PFSK-1 (cell line): ENCODE measurements around the gene RYR3.

ENCODE experiments used
- FOXP2 ChIP-seq: optimal IDR thresholded peaks from 2 replicates; pipeline ENCODE3; 2011; ENCODE audit warnings: borderline replicate concordance, control low read depth, inconsistent platforms; ENCODE audit not compliant: insufficient read depth; ENCODE audit errors: extremely low read length, extremely low read depth
- POLR2AphosphoS5 ChIP-seq: IDR thresholded peaks from 2 replicates; pipeline ENCODE4 v1.6.1; 2012; ENCODE audit warnings: low read depth, mild to moderate bottlenecking, control low read depth, low read length, moderate library complexity
- SIN3A ChIP-seq: IDR thresholded peaks from 2 replicates; pipeline ENCODE4 v1.6.1; 2012; ENCODE audit warnings: mild to moderate bottlenecking, low read length, moderate library complexity, borderline replicate concordance; ENCODE audit not compliant: insufficient read depth
- TAF1 ChIP-seq: IDR thresholded peaks from 2 replicates; pipeline ENCODE4 v1.6.1; 2012; ENCODE audit warnings: low read length, control low read depth, borderline replicate concordance; ENCODE audit not compliant: insufficient read depth
- TF ChIP-seq, protein P1 (sequence below), 2 experiments: IDR thresholded peaks; 2 replicates each; pipeline versions ENCODE4 v1.6.1 to v1.8.0; 2011 to 2012; ENCODE audit warnings: low read depth in 2 of 2, low read length in 2 of 2, control low read depth in 1 of 2, inconsistent platforms in 1 of 2, mild to moderate bottlenecking in 1 of 2, moderate library complexity in 1 of 2; ENCODE audit not compliant: insufficient read depth in 1 of 2

Gene RYR3

DNA sequence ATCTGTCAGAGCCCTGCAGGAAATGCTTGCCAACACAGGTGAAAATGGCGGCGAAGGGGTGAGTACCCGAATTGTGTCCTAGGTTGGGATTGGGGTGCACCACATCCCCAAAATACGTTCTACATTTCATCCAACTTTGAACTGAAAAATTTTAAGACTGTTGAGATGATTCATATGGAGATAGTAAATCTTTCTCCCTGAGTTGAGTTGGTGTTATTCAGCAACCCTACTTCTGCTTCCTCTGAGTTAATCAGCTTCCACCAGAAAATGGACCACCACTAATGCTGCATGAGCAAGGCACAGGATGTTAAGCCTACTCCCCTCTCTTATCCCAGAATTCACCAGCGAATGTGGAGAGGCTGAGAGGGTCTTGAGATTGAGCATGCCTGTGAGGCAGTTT is 192.9 kb downstream of the RYR3 start:
- TF ChIP-seq POLR2AphosphoS5 (no peak), TAF1 (no peak), SIN3A (no peak), FOXP2 (no peak)
- TF ChIP-seq, protein P1, sequence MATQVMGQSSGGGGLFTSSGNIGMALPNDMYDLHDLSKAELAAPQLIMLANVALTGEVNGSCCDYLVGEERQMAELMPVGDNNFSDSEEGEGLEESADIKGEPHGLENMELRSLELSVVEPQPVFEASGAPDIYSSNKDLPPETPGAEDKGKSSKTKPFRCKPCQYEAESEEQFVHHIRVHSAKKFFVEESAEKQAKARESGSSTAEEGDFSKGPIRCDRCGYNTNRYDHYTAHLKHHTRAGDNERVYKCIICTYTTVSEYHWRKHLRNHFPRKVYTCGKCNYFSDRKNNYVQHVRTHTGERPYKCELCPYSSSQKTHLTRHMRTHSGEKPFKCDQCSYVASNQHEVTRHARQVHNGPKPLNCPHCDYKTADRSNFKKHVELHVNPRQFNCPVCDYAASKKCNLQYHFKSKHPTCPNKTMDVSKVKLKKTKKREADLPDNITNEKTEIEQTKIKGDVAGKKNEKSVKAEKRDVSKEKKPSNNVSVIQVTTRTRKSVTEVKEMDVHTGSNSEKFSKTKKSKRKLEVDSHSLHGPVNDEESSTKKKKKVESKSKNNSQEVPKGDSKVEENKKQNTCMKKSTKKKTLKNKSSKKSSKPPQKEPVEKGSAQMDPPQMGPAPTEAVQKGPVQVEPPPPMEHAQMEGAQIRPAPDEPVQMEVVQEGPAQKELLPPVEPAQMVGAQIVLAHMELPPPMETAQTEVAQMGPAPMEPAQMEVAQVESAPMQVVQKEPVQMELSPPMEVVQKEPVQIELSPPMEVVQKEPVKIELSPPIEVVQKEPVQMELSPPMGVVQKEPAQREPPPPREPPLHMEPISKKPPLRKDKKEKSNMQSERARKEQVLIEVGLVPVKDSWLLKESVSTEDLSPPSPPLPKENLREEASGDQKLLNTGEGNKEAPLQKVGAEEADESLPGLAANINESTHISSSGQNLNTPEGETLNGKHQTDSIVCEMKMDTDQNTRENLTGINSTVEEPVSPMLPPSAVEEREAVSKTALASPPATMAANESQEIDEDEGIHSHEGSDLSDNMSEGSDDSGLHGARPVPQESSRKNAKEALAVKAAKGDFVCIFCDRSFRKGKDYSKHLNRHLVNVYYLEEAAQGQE (IDR thresholded peaks at IDR 0.05; ENCODE audit: insufficient read depth in 1 of 2, low read depth in 2 of 2, low read length in 2 of 2), result no peak

DNA sequence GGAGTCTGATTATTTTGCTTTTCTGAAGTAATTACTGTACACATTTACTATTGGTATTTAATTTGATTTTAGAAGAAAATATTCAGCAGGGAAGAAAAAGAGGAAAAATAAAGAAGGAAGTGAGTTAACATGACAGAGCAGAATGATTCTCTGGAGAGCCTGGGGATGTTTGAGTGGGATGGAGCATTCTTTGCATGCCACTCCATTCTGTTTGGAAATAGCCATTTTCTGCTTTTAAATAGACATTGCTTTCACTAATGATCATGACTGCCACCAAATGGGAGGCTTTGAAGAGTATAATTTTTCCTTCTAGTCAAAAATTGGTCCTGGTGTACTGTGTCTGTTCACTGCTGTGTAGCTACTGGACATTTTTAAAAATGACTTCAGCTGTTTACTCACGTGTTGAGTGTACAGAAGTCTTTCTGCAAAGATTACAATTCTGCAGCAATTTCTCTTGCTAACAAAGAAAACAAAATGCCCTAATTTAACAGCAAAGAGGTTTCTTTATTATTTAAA is 196.1 kb downstream of the RYR3 start:
- TF ChIP-seq POLR2AphosphoS5 (no peak), FOXP2 (no peak), SIN3A (no peak), TAF1 (no peak)
- TF ChIP-seq, protein P1 (IDR thresholded peaks at IDR 0.05; ENCODE audit: insufficient read depth in 1 of 2, low read depth in 2 of 2, low read length in 2 of 2), result no peak

DNA sequence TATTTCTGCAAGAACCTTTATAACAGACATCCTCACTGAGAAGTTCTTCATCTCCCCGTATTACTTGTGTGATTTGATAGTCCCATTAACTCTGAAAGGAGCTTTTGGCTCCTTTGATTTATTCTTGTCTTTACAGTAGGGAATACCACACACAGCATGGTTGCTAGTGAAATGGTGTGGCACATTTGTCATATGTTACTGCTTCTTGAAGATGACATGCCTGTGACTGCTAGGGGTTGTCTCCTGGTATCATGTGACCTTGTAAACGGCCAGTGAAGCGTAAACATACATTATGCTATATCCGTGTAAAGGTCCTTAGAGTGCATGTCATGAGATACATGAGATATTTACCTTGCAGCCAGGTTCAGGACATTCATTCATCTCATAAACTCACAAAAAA is 197.9 kb downstream of the RYR3 start:
- TF ChIP-seq, protein P1 (IDR thresholded peaks at IDR 0.05; ENCODE audit: insufficient read depth in 1 of 2, low read depth in 2 of 2, low read length in 2 of 2), result no peak
- TF ChIP-seq SIN3A (no peak), TAF1 (no peak), FOXP2 (no peak), POLR2AphosphoS5 (no peak)

DNA sequence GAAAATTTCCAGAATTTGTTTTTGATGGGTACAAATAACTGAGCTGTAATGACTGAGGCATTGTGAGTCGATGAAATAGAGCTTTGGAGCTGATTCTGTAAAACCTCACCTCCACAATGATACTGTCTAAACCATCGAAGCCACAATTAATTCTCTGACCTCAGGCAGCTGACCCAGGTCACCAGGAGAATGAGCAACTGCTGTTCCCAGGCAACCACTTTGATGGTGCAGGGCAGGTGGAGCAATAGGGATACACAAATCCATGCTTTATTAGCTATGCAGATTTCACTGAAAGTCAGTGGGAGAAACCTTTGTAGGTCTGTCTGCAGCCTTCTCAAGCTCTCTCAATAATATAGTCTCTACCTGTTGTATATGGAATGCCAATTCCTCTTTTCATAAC is 204.4 kb downstream of the RYR3 start:
- no peak for TF ChIP-seq POLR2AphosphoS5
- no peak for TF ChIP-seq SIN3A
- TF ChIP-seq TAF1, result no peak
- TF ChIP-seq, protein P1 (IDR thresholded peaks at IDR 0.05; ENCODE audit: insufficient read depth in 1 of 2, low read depth in 2 of 2, low read length in 2 of 2), result no peak

DNA sequence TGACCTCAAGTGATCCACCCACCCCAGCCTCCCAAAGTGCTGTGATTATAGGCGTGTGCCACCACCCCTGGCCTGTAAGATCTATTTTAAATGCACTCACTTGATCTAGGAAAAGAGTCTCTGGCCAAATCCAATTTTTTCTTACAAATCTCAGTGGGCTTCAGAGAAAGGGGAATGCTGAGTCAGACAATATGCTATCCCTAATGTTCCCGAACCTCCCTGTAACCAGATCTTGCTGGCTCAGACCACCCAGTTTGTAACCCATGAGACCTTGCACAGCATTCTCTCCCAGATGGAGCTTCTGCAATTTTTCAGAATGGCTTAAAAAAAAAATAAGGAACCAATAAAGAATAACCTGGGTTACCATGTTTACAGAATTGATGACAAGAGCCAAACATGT is 205.8 kb downstream of the RYR3 start:
- TF ChIP-seq SIN3A (no peak), POLR2AphosphoS5 (no peak), FOXP2 (no peak), TAF1 (no peak)
- TF ChIP-seq, protein P1 (IDR thresholded peaks at IDR 0.05; ENCODE audit: insufficient read depth in 1 of 2, low read depth in 2 of 2, low read length in 2 of 2), result no peak
